ENCODE measurements around the gene LMTK3.
A peak's percentile ranks its signal among the peaks of the same experiment; 100 is the strongest.

Gene LMTK3

GRCh38 chr19:48445606-48446481 is 65.8 kb downstream of the LMTK3 start, which contains the start of gene GRWD1:
Gene GRWD1 (plus strand): TSS chr19:48445983. CDS start chr19:48446006, 23 bp downstream.
- ATAC-seq (peak; percentile 94), DNase-seq (peak; percentile 92)

DNA sequence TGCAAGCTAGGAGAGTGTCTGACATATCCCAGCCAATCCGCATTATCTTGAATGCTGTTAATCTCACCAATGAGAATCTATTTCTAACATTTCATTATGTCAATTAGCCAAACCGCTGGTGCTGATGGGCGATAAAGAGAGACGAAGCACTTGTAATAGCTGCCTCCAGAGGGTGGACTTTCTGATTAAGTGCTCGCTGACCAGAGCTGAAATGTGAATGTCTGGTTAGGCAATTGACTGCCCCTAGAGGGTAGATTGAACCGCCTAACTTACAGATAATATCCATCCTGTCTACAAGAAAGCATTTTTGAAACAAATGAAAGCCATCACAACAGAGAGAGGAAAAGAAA is 66.4 kb downstream of the LMTK3 start:
- DNase-seq (no peak), ATAC-seq (peak; percentile 11)

GRCh38 chr19:48444936-48445200 is 66.8 kb downstream of the LMTK3 start:
- no peak for ATAC-seq

DNA sequence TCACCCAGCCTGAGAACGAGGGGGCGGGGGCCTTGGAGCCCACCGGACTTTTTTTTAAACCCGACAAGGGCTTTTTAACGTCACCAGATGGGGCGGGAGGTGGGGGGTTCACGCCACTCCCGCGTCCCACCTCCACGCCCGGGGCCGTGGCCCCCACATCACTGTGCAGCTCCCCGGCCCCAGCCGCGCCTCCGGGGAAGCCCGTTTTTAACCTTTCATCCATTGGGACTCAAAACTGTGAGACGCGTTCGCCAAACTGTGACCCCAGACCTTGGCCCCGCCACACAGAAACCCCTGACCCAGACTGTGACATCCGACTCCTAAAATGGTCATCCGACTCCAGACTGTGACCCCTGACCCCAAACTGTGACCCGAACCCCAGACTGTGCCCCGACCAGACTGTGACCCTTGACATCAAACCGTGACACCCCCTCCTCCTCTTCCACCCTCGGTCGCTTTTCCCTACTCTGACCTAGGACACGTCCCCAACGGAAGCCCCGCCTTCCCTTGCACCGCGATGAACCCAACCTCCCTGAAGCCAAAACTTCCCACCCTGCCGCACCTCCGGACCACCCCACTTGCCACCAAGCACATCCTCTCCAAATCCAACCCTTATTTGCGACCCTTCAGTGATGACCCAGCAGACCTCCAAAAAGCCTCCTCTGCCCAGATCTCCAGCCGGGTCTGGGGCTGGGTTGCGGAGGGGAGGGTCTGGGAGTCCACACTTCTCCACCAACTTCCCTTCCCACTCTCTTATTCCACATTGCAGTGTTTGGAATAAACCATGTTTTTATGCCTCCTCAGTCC is 67.3 kb downstream of the LMTK3 start:
- DNase-seq (no peak), ATAC-seq (no peak)

More at GRCh38 chr19:48444936-48445200, 66.8 kb downstream of the LMTK3 start:
- DNase-seq, result no peak

- ATAC-seq (no peak), DNase-seq (no peak)
Observed at GRCh38 chr19:48443731-48444128, 67.9 kb downstream of the LMTK3 start.

GRCh38 chr19:48443256-48443655 is 68.4 kb downstream of the LMTK3 start:
- DNase-seq (no peak), ATAC-seq (no peak)

- DNase-seq (no peak), ATAC-seq (no peak)
Observed at GRCh38 chr19:48442116-48443035, 69.3 kb downstream of the LMTK3 start.

DNA sequence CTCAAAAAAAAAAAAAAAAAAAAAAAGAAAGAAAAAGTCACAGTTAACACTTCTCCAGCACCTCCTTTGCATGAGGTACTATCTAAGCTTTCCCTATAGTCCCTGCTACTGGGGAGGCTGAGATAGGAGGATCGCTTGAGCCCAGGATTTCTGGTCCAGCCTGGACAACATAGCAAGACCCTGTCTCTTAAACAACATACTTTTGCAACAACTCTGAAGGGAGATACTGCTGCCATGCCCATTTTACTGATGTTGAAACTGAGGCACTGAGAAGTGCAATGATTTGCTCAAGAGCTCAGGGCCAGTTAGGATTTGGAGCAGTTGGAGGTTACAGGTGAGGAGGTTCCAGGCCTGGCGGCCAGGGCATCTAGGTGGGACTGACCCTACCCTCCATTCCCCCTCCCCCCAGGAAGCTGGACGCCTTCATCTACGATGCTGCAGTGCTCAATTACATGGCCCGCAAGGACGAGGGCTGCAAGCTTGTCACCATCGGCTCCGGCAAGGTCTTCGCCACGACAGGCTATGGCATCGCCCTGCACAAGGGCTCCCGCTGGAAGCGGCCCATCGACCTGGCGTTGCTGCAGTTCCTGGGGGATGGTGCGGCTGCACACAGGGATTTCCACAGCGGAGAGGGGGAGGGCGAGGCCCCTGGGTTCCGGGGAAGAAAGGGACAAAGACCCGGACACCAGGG is 70.1 kb downstream of the LMTK3 start:
- DNase-seq, result no peak
- no peak for ATAC-seq

GRCh38 chr19:48436586-48436985 is 75.0 kb downstream of the LMTK3 start:
- DNase-seq (no peak), ATAC-seq (no peak)

All from stimulated activated naive CD8-positive, alpha-beta T cell treated with anti-CD3 and anti-CD28 coated beads, Interleukin-15, Interleukin-2, amounts not matched to agents 100 U/mL and 50 U/mL, for 24 hours (primary cell).